Measurements from ENCODE around the gene PIBF1.

- TF ChIP-seq CTCF (IDR thresholded peaks at IDR 0.05) (no peak), POLR2A (IDR thresholded peaks at IDR 0.05) (no peak)
Observed at GRCh38 chr13:72842991-72843390, 61.1 kb downstream of the PIBF1 start.
